Measurements from ENCODE around the gene TMEM178A. TPM values are rescaled to one million over a fixed set of nuclear protein-coding genes. Genes with fewer than 3 reads are reported as not detected.
"Not testable (repeated sequence)": the region's sequence is repeated elsewhere in the genome, so short reads cannot be mapped to it uniquely, and the experiment has no call there.

Gene TMEM178A
- total and polyA plus RNA-seq, 4 donors, result 1.4 to 4.8 (median 3.2) TPM

GRCh38 chr2:39723946-39724827, 58.5 kb downstream of the TMEM178A start:
- no peaks in the 10 kb centered on the region for H3K36me3 ChIP-seq (ENCODE audit: control insufficient read depth in 4 of 4, insufficient read depth in 4 of 4, low read length in 4 of 4)
- H3K27ac ChIP-seq (ENCODE audit: low read depth in 1 of 2, low read length in 1 of 2), result no peak overlapping the region
- ATAC-seq (ENCODE audit: insufficient read depth, low FRiP score) (no peak), DNase-seq (no peak)
- H3K4me1 ChIP-seq (ENCODE audit: control insufficient read depth in 5 of 5, insufficient read depth in 5 of 5, low read length in 5 of 5), result no peaks in the 10 kb centered on the region
- no peak for TF ChIP-seq CTCF (IDR thresholded peaks at IDR 0.05; ENCODE audit: control extremely low read depth, extremely low read depth)
- no peak overlapping the region for H3K4me3 ChIP-seq
- 78 to 89% methylated on average over 9 of the region's 9 CpGs for WGBS, 2 donors
- no peak overlapping the region for H3K9ac ChIP-seq (ENCODE audit: insufficient read depth in 1 of 2, low read length in 2 of 2)
- H3K9me3 ChIP-seq (ENCODE audit: control insufficient read depth in 4 of 4, insufficient read depth in 3 of 4, low read length in 3 of 4), result no peaks in the 10 kb centered on the region
- H3K27me3 ChIP-seq (ENCODE audit: control insufficient read depth in 3 of 3, insufficient read depth in 3 of 3, low read length in 2 of 3), result no peaks in the 10 kb centered on the region

- ATAC-seq (ENCODE audit: insufficient read depth, low FRiP score), result no peak
- Histone ChIP-seq H3K4me1 (ENCODE audit: control insufficient read depth in 5 of 5, insufficient read depth in 5 of 5, low read length in 5 of 5) (no peaks in the 10 kb centered on the region), H3K27ac (ENCODE audit: low read depth in 1 of 2, low read length in 1 of 2) (no peak overlapping the region), H3K4me3 (no peak overlapping the region), H3K9me3 (ENCODE audit: control insufficient read depth in 4 of 4, insufficient read depth in 3 of 4, low read length in 3 of 4) (no peaks in the 10 kb centered on the region), H3K9ac (ENCODE audit: insufficient read depth in 1 of 2, low read length in 2 of 2) (no peak overlapping the region), H3K27me3 (ENCODE audit: control insufficient read depth in 3 of 3, insufficient read depth in 3 of 3, low read length in 2 of 3) (no peaks in the 10 kb centered on the region), H3K36me3 (ENCODE audit: control insufficient read depth in 4 of 4, insufficient read depth in 4 of 4, low read length in 4 of 4) (peaks cover 0 to under 1% (median 0%) of the 10 kb centered on the region in 4 donors)
- 95 to 98% methylated on average over 4 of the region's 4 CpGs for WGBS, 2 donors
- no peak for TF ChIP-seq CTCF (IDR thresholded peaks at IDR 0.05; ENCODE audit: control extremely low read depth, extremely low read depth)
- DNase-seq, result no peak
These were observed 59.1 kb downstream of the TMEM178A start for GRCh38 chr2:39724828-39725144.

DNA sequence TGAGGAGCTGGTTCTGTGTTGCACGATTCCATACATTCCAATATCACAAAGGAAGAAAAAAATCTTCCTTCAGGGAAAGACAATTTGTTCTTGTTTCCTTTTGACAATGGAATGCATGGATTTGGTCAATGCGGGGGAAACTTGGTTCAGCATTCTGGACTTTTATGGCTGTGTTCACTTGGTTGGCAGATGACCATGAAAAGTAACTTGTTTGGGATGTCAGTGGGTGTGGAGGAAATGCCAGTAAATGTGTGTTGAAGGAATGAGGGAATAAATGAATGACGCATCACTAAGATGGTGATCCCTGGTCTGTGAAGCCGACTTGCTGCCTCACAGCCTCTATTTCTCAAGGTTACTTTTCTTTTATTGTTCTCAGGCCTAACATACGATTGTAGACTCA, 59.7 kb downstream of the TMEM178A start:
- no peak overlapping the region for H3K27ac ChIP-seq (ENCODE audit: low read depth in 1 of 2, low read length in 1 of 2)
- WGBS, 2 donors, result 92 to 95% methylated on average over 5 of the region's 5 CpGs
- no peak for ATAC-seq (ENCODE audit: insufficient read depth, low FRiP score)
- no peak overlapping the region for H3K9ac ChIP-seq (ENCODE audit: insufficient read depth in 1 of 2, low read length in 2 of 2)
- H3K4me1 ChIP-seq (ENCODE audit: control insufficient read depth in 5 of 5, insufficient read depth in 5 of 5, low read length in 5 of 5), result no peaks in the 10 kb centered on the region
- H3K27me3 ChIP-seq (ENCODE audit: control insufficient read depth in 3 of 3, insufficient read depth in 3 of 3, low read length in 2 of 3), result no peaks in the 10 kb centered on the region
- H3K9me3 ChIP-seq (ENCODE audit: control insufficient read depth in 4 of 4, insufficient read depth in 3 of 4, low read length in 3 of 4), result no peaks in the 10 kb centered on the region
- TF ChIP-seq CTCF (IDR thresholded peaks at IDR 0.05; ENCODE audit: control extremely low read depth, extremely low read depth), result no peak
- H3K36me3 ChIP-seq (ENCODE audit: control insufficient read depth in 4 of 4, insufficient read depth in 4 of 4, low read length in 4 of 4), result peaks cover 0 to 4% (median 0%) of the 10 kb centered on the region in 4 donors
- DNase-seq, result no peak
- H3K4me3 ChIP-seq, result no peak overlapping the region

GRCh38 chr2:39728085-39728484, 62.4 kb downstream of the TMEM178A start:
- H3K4me1 ChIP-seq (ENCODE audit: control insufficient read depth in 5 of 5, insufficient read depth in 5 of 5, low read length in 5 of 5); H3K27ac ChIP-seq (ENCODE audit: low read depth in 1 of 2, low read length in 1 of 2); H3K27me3 ChIP-seq (ENCODE audit: control insufficient read depth in 3 of 3, insufficient read depth in 3 of 3, low read length in 2 of 3); ATAC-seq (ENCODE audit: insufficient read depth, low FRiP score); DNase-seq; H3K4me3 ChIP-seq; H3K9me3 ChIP-seq (ENCODE audit: control insufficient read depth in 4 of 4, insufficient read depth in 3 of 4, low read length in 3 of 4); H3K9ac ChIP-seq (ENCODE audit: insufficient read depth in 1 of 2, low read length in 2 of 2): not testable (repeated sequence)
- peaks cover 1 to 10% (median 5%) of the 10 kb centered on the region in 4 donors for H3K36me3 ChIP-seq (ENCODE audit: control insufficient read depth in 4 of 4, insufficient read depth in 4 of 4, low read length in 4 of 4)
- 25 to 50% methylated on average over 4 of the region's 4 CpGs for WGBS, 2 donors
